Measurements from ENCODE around the gene MXI1. TPM values are rescaled to one million over a fixed set of nuclear protein-coding genes. Genes with fewer than 3 reads are reported as not detected.
"Not testable (repeated sequence)": the region's sequence is repeated elsewhere in the genome, so short reads cannot be mapped to it uniquely, and the experiment has no call there.

Gene MXI1
- total RNA-seq, 5 donors from 2014 or later (not counting 1 experiment from before 2014, with no cell fraction given) = 40.2 to 54.1 (median 44.4) TPM

- H3K36me3 ChIP-seq (ENCODE audit: control insufficient read depth in 2 of 2, extremely low read depth in 1 of 2, insufficient read depth in 1 of 2, low read length in 1 of 2); DNase-seq; H3K4me3 ChIP-seq (ENCODE audit: control insufficient read depth in 1 of 2, extremely low read depth in 1 of 2, low read length in 1 of 2); H3K27me3 ChIP-seq (replicated peaks in 1 of 2; ENCODE audit: control insufficient read depth in 2 of 2, extremely low read depth in 1 of 2, insufficient read depth in 2 of 2, low read length in 1 of 2); CTCF ChIA-PET; H3K27ac ChIP-seq (ENCODE audit: low read length); H3K4me3 Mint-ChIP-seq; POLR2A ChIA-PET; H3K36me3 Mint-ChIP-seq; H3K27ac Mint-ChIP-seq; ATAC-seq (replicated peaks in 1 of 4); H3K9me3 ChIP-seq; H3K4me1 ChIP-seq (ENCODE audit: control insufficient read depth in 1 of 2, extremely low read depth in 1 of 2, insufficient read depth in 2 of 2, low read length in 2 of 2); H3K27me3 Mint-ChIP-seq; H3K9me3 Mint-ChIP-seq; H3K4me1 Mint-ChIP-seq: not testable (repeated sequence)
- 100% methylated on average over 1 of the region's 2 CpGs for WGBS (ENCODE audit: insufficient coverage)
Measured at GRCh38 chr10:110185646-110186182, 21.7 kb upstream of the MXI1 start.

- Mint-ChIP-seq H3K9me3 (peaks cover 0 to 3% (median 2%) of the 10 kb centered on the region in 3 donors), H3K36me3 (peaks cover 3% of the 10 kb centered on the region), H3K4me3 (no peak overlapping the region), H3K27ac (no peak overlapping the region), H3K27me3 (peaks cover 22 to 36% of the 10 kb centered on the region in 2 donors), H3K4me1 (no peaks in the 10 kb centered on the region)
- no peaks in the 10 kb centered on the region for H3K9me3 ChIP-seq
- ATAC-seq (replicated peaks in 1 of 4) (no peak), DNase-seq (no peak)
- peaks cover 0 to 17% of the 10 kb centered on the region in 2 experiments for H3K27me3 ChIP-seq (replicated peaks in 1 of 2; ENCODE audit: control insufficient read depth in 2 of 2, extremely low read depth in 1 of 2, insufficient read depth in 2 of 2, low read length in 1 of 2)
- ChIA-PET POLR2A (interaction anchor here (0.6 kb wide), 2 partner anchors 81 to 208 kb away, joined by 3 to 5 read pairs; no protein-coding TSS in a partner anchor), CTCF (interaction anchor here in 1 of 2 donors (0.9 to 1.1 kb wide), 2 partner anchors 52 to 90 kb away, joined by 3 to 4 read pairs; no protein-coding TSS in a partner anchor)
- no peaks in the 10 kb centered on the region for H3K36me3 ChIP-seq (ENCODE audit: control insufficient read depth in 2 of 2, extremely low read depth in 1 of 2, insufficient read depth in 1 of 2, low read length in 1 of 2)
- WGBS (ENCODE audit: insufficient coverage) = 80% methylated on average over 1 of the region's 3 CpGs
- no peaks in the 10 kb centered on the region for H3K4me1 ChIP-seq (ENCODE audit: control insufficient read depth in 1 of 2, extremely low read depth in 1 of 2, insufficient read depth in 2 of 2, low read length in 2 of 2)
- no peak overlapping the region for H3K4me3 ChIP-seq (ENCODE audit: control insufficient read depth in 1 of 2, extremely low read depth in 1 of 2, low read length in 1 of 2)
- H3K27ac ChIP-seq (ENCODE audit: low read length) = no peak overlapping the region
Measured at GRCh38 chr10:110190170-110190569, 17.2 kb upstream of the MXI1 start.

GRCh38 chr10:110192552-110192951, 14.9 kb upstream of the MXI1 start:
- H3K27ac Mint-ChIP-seq = no peak overlapping the region
- H3K9me3 Mint-ChIP-seq = peaks cover 0 to 3% (median 2%) of the 10 kb centered on the region in 3 donors
- ATAC-seq (replicated peaks in 1 of 4) = no peak
- POLR2A ChIA-PET = no interaction called here
- CTCF ChIA-PET = no interaction called here
- no peak overlapping the region for H3K4me3 Mint-ChIP-seq
- H3K36me3 Mint-ChIP-seq = peaks cover 3% of the 10 kb centered on the region
- no peaks in the 10 kb centered on the region for H3K9me3 ChIP-seq
- H3K27me3 Mint-ChIP-seq = peaks cover 22 to 53% of the 10 kb centered on the region in 2 donors
- WGBS (ENCODE audit: insufficient coverage) = 38% methylated on average over 2 of the region's 4 CpGs
- no peak overlapping the region for H3K4me3 ChIP-seq (ENCODE audit: control insufficient read depth in 1 of 2, extremely low read depth in 1 of 2, low read length in 1 of 2)
- H3K4me1 Mint-ChIP-seq = no peaks in the 10 kb centered on the region
- H3K27me3 ChIP-seq (replicated peaks in 1 of 2; ENCODE audit: control insufficient read depth in 2 of 2, extremely low read depth in 1 of 2, insufficient read depth in 2 of 2, low read length in 1 of 2) = peaks cover 0 to 25% of the 10 kb centered on the region in 2 experiments
- no peaks in the 10 kb centered on the region for H3K36me3 ChIP-seq (ENCODE audit: control insufficient read depth in 2 of 2, extremely low read depth in 1 of 2, insufficient read depth in 1 of 2, low read length in 1 of 2)
- H3K27ac ChIP-seq (ENCODE audit: low read length) = no peak overlapping the region
- H3K4me1 ChIP-seq (ENCODE audit: control insufficient read depth in 1 of 2, extremely low read depth in 1 of 2, insufficient read depth in 2 of 2, low read length in 2 of 2) = no peaks in the 10 kb centered on the region
- DNase-seq = peak in 1 of 35 experiments; percentile 28

GRCh38 chr10:110200503-110200902, 6.9 kb upstream of the MXI1 start:
- DNase-seq (no peak), ATAC-seq (replicated peaks in 1 of 4) (no peak)
- Mint-ChIP-seq H3K4me1 (no peaks in the 10 kb centered on the region), H3K27ac (no peak overlapping the region), H3K9me3 (no peaks in the 10 kb centered on the region), H3K27me3 (peaks cover 7 to 22% of the 10 kb centered on the region in 2 donors), H3K4me3 (no peak overlapping the region), H3K36me3 (no peaks in the 10 kb centered on the region)
- peaks cover 2 to 16% of the 10 kb centered on the region in 2 experiments for H3K27me3 ChIP-seq (replicated peaks in 1 of 2; ENCODE audit: control insufficient read depth in 2 of 2, extremely low read depth in 1 of 2, insufficient read depth in 2 of 2, low read length in 1 of 2)
- no peak overlapping the region for H3K27ac ChIP-seq (ENCODE audit: low read length)
- ChIA-PET CTCF (no interaction called here), POLR2A (no interaction called here)
- no peaks in the 10 kb centered on the region for H3K9me3 ChIP-seq
- H3K4me3 ChIP-seq (ENCODE audit: control insufficient read depth in 1 of 2, extremely low read depth in 1 of 2, low read length in 1 of 2) = no peak overlapping the region
- no peaks in the 10 kb centered on the region for H3K36me3 ChIP-seq (ENCODE audit: control insufficient read depth in 2 of 2, extremely low read depth in 1 of 2, insufficient read depth in 1 of 2, low read length in 1 of 2)
- no CpG with 5 or more reads among the region's 3 CpGs for WGBS (ENCODE audit: insufficient coverage)
- H3K4me1 ChIP-seq (ENCODE audit: control insufficient read depth in 1 of 2, extremely low read depth in 1 of 2, insufficient read depth in 2 of 2, low read length in 2 of 2) = no peaks in the 10 kb centered on the region

- H3K27ac ChIP-seq (ENCODE audit: low read length); H3K27ac Mint-ChIP-seq; H3K4me3 Mint-ChIP-seq; H3K36me3 Mint-ChIP-seq; H3K4me1 Mint-ChIP-seq; H3K4me3 ChIP-seq (ENCODE audit: control insufficient read depth in 1 of 2, extremely low read depth in 1 of 2, low read length in 1 of 2); ATAC-seq (replicated peaks in 1 of 4); DNase-seq; H3K36me3 ChIP-seq (ENCODE audit: control insufficient read depth in 2 of 2, extremely low read depth in 1 of 2, insufficient read depth in 1 of 2, low read length in 1 of 2); CTCF ChIA-PET; POLR2A ChIA-PET; H3K9me3 Mint-ChIP-seq; H3K4me1 ChIP-seq (ENCODE audit: control insufficient read depth in 1 of 2, extremely low read depth in 1 of 2, insufficient read depth in 2 of 2, low read length in 2 of 2); H3K9me3 ChIP-seq: not testable (repeated sequence)
- WGBS (ENCODE audit: insufficient coverage) = 93% methylated on average over 5 of the region's 8 CpGs
- H3K27me3 ChIP-seq (replicated peaks in 1 of 2; ENCODE audit: control insufficient read depth in 2 of 2, extremely low read depth in 1 of 2, insufficient read depth in 2 of 2, low read length in 1 of 2) = peaks cover 2 to 15% of the 10 kb centered on the region in 2 experiments
- peaks cover 7 to 17% of the 10 kb centered on the region in 2 donors for H3K27me3 Mint-ChIP-seq
Measured at GRCh38 chr10:110201046-110201445, 6.4 kb upstream of the MXI1 start.

- Mint-ChIP-seq H3K27me3 (peaks cover 5 to 7% of the 10 kb centered on the region in 2 donors), H3K4me1 (peaks cover 14 to 17% (median 14%) of the 10 kb centered on the region in 3 donors), H3K4me3 (no peak overlapping the region), H3K36me3 (no peaks in the 10 kb centered on the region), H3K9me3 (no peaks in the 10 kb centered on the region), H3K27ac (no peak overlapping the region)
- CTCF ChIA-PET = no interaction called here
- Histone ChIP-seq H3K4me3 (ENCODE audit: control insufficient read depth in 1 of 2, extremely low read depth in 1 of 2, low read length in 1 of 2) (no peak overlapping the region), H3K4me1 (ENCODE audit: control insufficient read depth in 1 of 2, extremely low read depth in 1 of 2, insufficient read depth in 2 of 2, low read length in 2 of 2) (peaks cover 6 to 19% of the 10 kb centered on the region in 2 experiments), H3K27me3 (replicated peaks in 1 of 2; ENCODE audit: control insufficient read depth in 2 of 2, extremely low read depth in 1 of 2, insufficient read depth in 2 of 2, low read length in 1 of 2) (peaks cover 2 to 13% of the 10 kb centered on the region in 2 experiments), H3K27ac (ENCODE audit: low read length) (no peak overlapping the region), H3K9me3 (no peaks in the 10 kb centered on the region), H3K36me3 (ENCODE audit: control insufficient read depth in 2 of 2, extremely low read depth in 1 of 2, insufficient read depth in 1 of 2, low read length in 1 of 2) (no peaks in the 10 kb centered on the region)
- no peak for DNase-seq
- WGBS (ENCODE audit: insufficient coverage) = 90% methylated on average over 7 of the region's 8 CpGs
- POLR2A ChIA-PET = interaction anchor here in 1 of 2 donors (0.7 kb wide), 1 partner anchor 48 kb away, joined by 3 read pairs; no protein-coding TSS in a partner anchor
- no peak for ATAC-seq (replicated peaks in 1 of 4)
Measured at GRCh38 chr10:110203500-110204455, 3.6 kb upstream of the MXI1 start.
